IMR-90 (cell line): ENCODE data around the gene ALDH3A2. TPM values are rescaled to one million over a fixed set of nuclear protein-coding genes. Genes with fewer than 3 reads are reported as not detected.

Experiments used
- ATAC-seq: fragments of 200-7000 bp; cut with Tn5 transposase; 2 replicates; pipeline ENCODE4 v1.9.1; 2020; ENCODE audit warnings: low read depth, mild to moderate bottlenecking, moderate library complexity
- BruUV-seq: library from RNA; stranded (reverse); fragments of 400-500 nt; replicated peaks from 2 replicates; lab custom pipeline; 2021; lab: Mats Ljungman, UMichigan
- CTCF ChIA-PET: fragments of 300-600 bp; formaldehyde crosslinking; extraction: SDS; loops from one replicate; lab custom pipeline; 2021; ENCODE audit warnings: antibody characterized with exemption; lab: Yijun Ruan, JAX
- POLR2A ChIA-PET: fragments of 300-600 bp; sonication (Branson Sonifier 250); formaldehyde crosslinking; loops from one replicate; lab custom pipeline; 2022; ENCODE audit warnings: antibody characterized with exemption; ENCODE audit not compliant: unreplicated experiment; lab: Charles Lee
- DNase-seq: peaks from one replicate; pipeline ENCODE4 v3.0.0; 2013
- H2AFZ ChIP-seq: replicated peaks from 2 replicates; pipeline ENCODE3; 2013; ENCODE audit warnings: low read length, mild to moderate bottlenecking; ENCODE audit not compliant: poor library complexity
- H2AK5ac ChIP-seq: 2 replicates; pipeline ENCODE4 v1.6.1; 2013; ENCODE audit warnings: low read depth, low read length, inconsistent platforms
- H2AK9ac ChIP-seq: replicated peaks from 2 replicates; pipeline ENCODE3; 2013; ENCODE audit warnings: mild to moderate bottlenecking, low read depth, low read length, moderate library complexity; ENCODE audit not compliant: poor library complexity
- H2BK120ac ChIP-seq: 2 replicates; pipeline ENCODE4 v1.6.1; 2013; ENCODE audit warnings: low read depth, low read length, inconsistent platforms
- H2BK15ac ChIP-seq: 3 replicates; pipeline ENCODE4 v1.6.1; 2013; ENCODE audit warnings: low read depth, low read length, inconsistent platforms
- H2BK20ac ChIP-seq: 2 replicates; pipeline ENCODE4 v1.6.1; 2013; ENCODE audit warnings: low read depth, mild to moderate bottlenecking, inconsistent platforms, low read length, moderate library complexity
- H2BK5ac ChIP-seq: 2 replicates; pipeline ENCODE4 v1.6.1; 2013; ENCODE audit warnings: mild to moderate bottlenecking, low read depth, low read length, inconsistent platforms; ENCODE audit not compliant: poor library complexity, severe bottlenecking
- H3K14ac ChIP-seq: replicated peaks from 2 replicates; pipeline ENCODE4 v1.6.1; 2013; ENCODE audit warnings: low read depth, low read length, inconsistent platforms
- H3K18ac ChIP-seq: 2 replicates; pipeline ENCODE4 v1.6.1; 2013; ENCODE audit warnings: low read depth, low read length, control low read depth
- H3K23ac ChIP-seq: 2 replicates; pipeline ENCODE4 v1.6.1; 2013; ENCODE audit warnings: low read depth, low read length, inconsistent platforms
- H3K27ac ChIP-seq: 2 replicates; pipeline ENCODE4 v1.5.1; 2013; ENCODE audit warnings: mild to moderate bottlenecking, control low read depth, low read length; ENCODE audit not compliant: insufficient read depth
- H3K27me3 ChIP-seq: 2 replicates; pipeline ENCODE4 v1.6.1; 2013; ENCODE audit warnings: low read length; ENCODE audit not compliant: control insufficient read depth, insufficient read depth
- H3K36me3 ChIP-seq: 2 replicates; pipeline ENCODE4 v1.6.1; 2013; ENCODE audit warnings: low read length, mixed read lengths; ENCODE audit not compliant: control insufficient read depth, insufficient read depth
- H3K4ac ChIP-seq: 2 replicates; pipeline ENCODE4 v1.6.1; 2013; ENCODE audit warnings: low read depth, low read length, inconsistent platforms
- H3K4me1 ChIP-seq: 2 replicates; pipeline ENCODE4 v1.6.1; 2013; ENCODE audit warnings: low read length, mixed read lengths; ENCODE audit not compliant: control insufficient read depth, insufficient read depth
- H3K4me2 ChIP-seq: 2 replicates; pipeline ENCODE4 v1.6.1; 2013; ENCODE audit warnings: low read depth, mild to moderate bottlenecking, control low read depth, low read length, moderate library complexity
- H3K4me3 ChIP-seq: 2 replicates; pipeline ENCODE4 v1.5.1; 2013; ENCODE audit warnings: low read depth, mild to moderate bottlenecking, control low read depth, low read length, moderate library complexity; ENCODE audit not compliant: insufficient read depth
- H3K56ac ChIP-seq: 2 replicates; pipeline ENCODE4 v1.6.1; 2013; ENCODE audit warnings: low read length, inconsistent platforms; ENCODE audit not compliant: insufficient read depth; ENCODE audit errors: extremely low read depth
- H3K79me1 ChIP-seq, 2 experiments: 2 replicates each; pipeline ENCODE4 v1.6.1; 2013; ENCODE audit warnings: low read length in 2 of 2, inconsistent platforms in 1 of 2, low read depth in 1 of 2
- H3K9ac ChIP-seq: 2 replicates; pipeline ENCODE4 v1.6.1; 2013; ENCODE audit warnings: low read depth, low read length, control low read depth
- H3K9me1 ChIP-seq: 2 replicates; pipeline ENCODE4 v1.6.1; 2013; ENCODE audit warnings: low read length, inconsistent platforms; ENCODE audit not compliant: insufficient read depth
- H3K9me3 ChIP-seq: 2 replicates; pipeline ENCODE4 v1.6.1; 2013; ENCODE audit warnings: low read length; ENCODE audit not compliant: control insufficient read depth, insufficient read depth
- H4K20me1 ChIP-seq: 2 replicates; pipeline ENCODE4 v1.6.1; 2013; ENCODE audit warnings: low read length, inconsistent platforms; ENCODE audit not compliant: insufficient read depth
- H4K5ac ChIP-seq: 2 replicates; pipeline ENCODE4 v1.6.1; 2013; ENCODE audit warnings: mild to moderate bottlenecking, low read depth, low read length, control low read depth
- H4K8ac ChIP-seq, 2 experiments: 2 replicates each; pipeline ENCODE4 v1.6.1; 2013; ENCODE audit warnings: low read depth in 2 of 2, low read length in 2 of 2, control low read depth in 1 of 2, inconsistent platforms in 1 of 2
- H4K91ac ChIP-seq: 2 replicates; pipeline ENCODE4 v1.6.1; 2013; ENCODE audit warnings: low read depth, low read length, inconsistent platforms; ENCODE audit not compliant: insufficient read depth
- BHLHE40 ChIP-seq: fragments of 150-350 bp; IDR thresholded peaks from 2 replicates; pipeline ENCODE4 v1.6.1; 2016; ENCODE audit warnings: mild to moderate bottlenecking, low read depth, low read length
- FOS ChIP-seq: fragments of 150-350 bp; IDR thresholded peaks from 2 replicates; pipeline ENCODE4 v1.6.1; 2016; ENCODE audit warnings: low read depth, low read length
- MAFK ChIP-seq: IDR thresholded peaks from 2 replicates; pipeline ENCODE4 v1.6.1; 2012; ENCODE audit warnings: low read depth, low read length, improper control_type of control experiment
- MXI1 ChIP-seq: IDR thresholded peaks from 2 replicates; pipeline ENCODE4 v1.6.1; 2012; ENCODE audit warnings: low read depth, mild to moderate bottlenecking, low read length, moderate library complexity, borderline replicate concordance
- NFE2L2 ChIP-seq: fragments of 150-350 bp; IDR thresholded peaks from 2 replicates; pipeline ENCODE4 v1.6.1; 2016; ENCODE audit warnings: low read depth, mild to moderate bottlenecking, low read length
- POLR2A ChIP-seq: IDR thresholded peaks from 2 replicates; pipeline ENCODE4 v1.6.1; 2012; ENCODE audit warnings: mild to moderate bottlenecking, low read depth, low read length
- WGBS, 2 experiments: methylation state at CpG; one replicate each; pipeline versions ENCODE4 v1.1.5 to v1.1.7; 2013; ENCODE audit warnings: missing lambda C conversion rate in 2 of 2; ENCODE audit not compliant: insufficient read length in 1 of 2; ENCODE audit errors: extremely low coverage in 2 of 2; 5-methylcytosine and 5-hydroxymethylcytosine counted together
- dilution Hi-C: fragments of 300-500 bp; cut with HindIII; formaldehyde crosslinking; loops from one replicate; pipeline ENCODE4 v1.14.3; 2018; ENCODE audit warnings: low sequenced_read_pairs; ENCODE audit not compliant: unreplicated experiment
- in situ Hi-C: fragments of 300-500 bp; cut with MboI; formaldehyde crosslinking; loops from 3 replicates; pipeline ENCODE4 v1.14.3; 2019; ENCODE audit warnings: low sequenced_read_pairs, inconsistent platforms, mixed read lengths
- intact Hi-C: fragments of 100-400 bp; cut with micrococcal nuclease; formaldehyde crosslinking; loops from 2 replicates; pipeline ENCODE4 v1.10.0; 2022
- polyA plus RNA-seq, 3 experiments: library from polyadenylated mRNA; depleted of rRNA; stranded (reverse); fragments of >200 nt; gene quantifications; 2 replicates each; pipeline ENCODE4 v1.2.3, GENCODE V29; 2012; ENCODE audit warnings: low replicate concordance in 1 of 3
- total RNA-seq: library from RNA; depleted of rRNA; stranded (reverse); fragments of >200 nt; gene quantifications from 2 replicates; pipeline ENCODE4 v1.2.3, GENCODE V29; 2012

ALDH3A2 gene
- total and polyA plus RNA-seq, 2 of the 4 experiments (the other 2 are of a cell fraction): 4.0 to 7.9 TPM

- TF ChIP-seq BHLHE40: no peak
- TF ChIP-seq MXI1: no peak
- no peak for TF ChIP-seq NFE2L2
- no peak for TF ChIP-seq POLR2A
- TF ChIP-seq MAFK: no peak
- 0 out of 2 replicates have a peak, but pooled peaks have one; percentile 19 for TF ChIP-seq FOS
- H3K4ac ChIP-seq: no peak overlapping the region
- no peak overlapping the region for H3K4me2 ChIP-seq
- no peak overlapping the region for H3K23ac ChIP-seq
- H4K5ac ChIP-seq: no peak overlapping the region
- in situ Hi-C loops: no loop called here
- no peak overlapping the region for H2BK120ac ChIP-seq
- H4K91ac ChIP-seq: no peak overlapping the region
- no peaks in the 10 kb centered on the region for H3K9me1 ChIP-seq
- H2AK5ac ChIP-seq: no peak overlapping the region
- no peak overlapping the region for H3K14ac ChIP-seq
- DNase-seq (peak; percentile 59), ATAC-seq (peak; percentile 4; the same call in 1 of the 2 replicates)
- no peak overlapping the region for H3K4me3 ChIP-seq
- no TSS peak for BruUV-seq
- peaks cover 6% of the 10 kb centered on the region; the same call in 1 of the 2 replicates for H4K20me1 ChIP-seq
- no peak overlapping the region for H3K9ac ChIP-seq
- H2BK5ac ChIP-seq: no peak overlapping the region
- no peak overlapping the region for H2AK9ac ChIP-seq
- H2AFZ ChIP-seq: no peak overlapping the region
- intact Hi-C loops: no loop called here
- ChIA-PET POLR2A (no interaction called here), CTCF (no interaction called here)
- H3K79me1 ChIP-seq: no peaks in the 10 kb centered on the region
- H3K4me1 ChIP-seq: peaks cover 8% of the 10 kb centered on the region
- H3K36me3 ChIP-seq: no peaks in the 10 kb centered on the region; the same call in 1 of the 2 replicates
- H3K27me3 ChIP-seq: peaks cover 13% of the 10 kb centered on the region
- no CpG with 5 or more reads among the region's 1 CpG for WGBS, 2 experiments
- no peak overlapping the region for H3K56ac ChIP-seq
- H2BK20ac ChIP-seq: no peak overlapping the region
- H3K9me3 ChIP-seq: peaks cover 2% of the 10 kb centered on the region; the same call in 1 of the 2 replicates
- no peak overlapping the region for H3K27ac ChIP-seq
- dilution Hi-C loops: no loop called here
- no peak overlapping the region for H2BK15ac ChIP-seq
- no peak overlapping the region for H3K18ac ChIP-seq
- no peak overlapping the region for H4K8ac ChIP-seq
These were observed 2.3 kb downstream of the ALDH3A2 start for GRCh38 chr17:19650826-19651225.
